Measurements from ENCODE around the gene OGN.

Gene OGN

GRCh38 chr9:92345582-92345981 is 58.8 kb downstream of the OGN start:
- DNase-seq (ENCODE audit: low spot score): no peak

GRCh38 chr9:92342825-92343488 is 61.4 kb downstream of the OGN start:
- no peak for DNase-seq (ENCODE audit: low spot score)

GRCh38 chr9:92341578-92341977 is 62.8 kb downstream of the OGN start:
- DNase-seq (ENCODE audit: low spot score): no peak

DNA sequence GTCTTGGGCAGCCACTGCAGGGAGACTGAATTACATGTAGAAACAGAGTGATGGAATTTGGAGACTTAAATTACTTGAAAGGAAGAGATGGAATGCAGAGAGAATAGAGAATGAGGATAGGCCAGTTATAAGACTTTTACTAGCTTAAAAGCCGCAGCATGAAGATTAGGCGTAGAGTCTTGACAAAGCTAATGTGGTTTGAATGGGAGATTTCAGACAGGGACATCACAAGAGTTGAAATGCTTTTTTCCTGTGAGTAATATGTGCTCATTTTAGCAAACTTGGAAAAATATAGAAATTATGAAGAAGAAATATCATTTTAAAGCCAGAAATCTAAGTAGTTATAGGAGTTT is 71.1 kb downstream of the OGN start:
- DNase-seq (ENCODE audit: low spot score): no peak
